Stimulated activated CD4-positive, alpha-beta T cell treated with anti-CD3 and anti-CD28 coated beads, TNF-alpha, amount 100 ng/mL, for 48 hours (primary cell): Measurements from ENCODE around the gene GOLGA8A.
"Not testable (repeated sequence)": the region's sequence is repeated elsewhere in the genome, so short reads cannot be mapped to it uniquely, and the experiment has no call there.

Experiments used
- DNase-seq, 3 donors: peaks; one replicate each; pipeline ENCODE4 v3.0.0-alpha.2; 2020; ENCODE audit warnings: low read depth in 3 of 3

GOLGA8A gene

DNA sequence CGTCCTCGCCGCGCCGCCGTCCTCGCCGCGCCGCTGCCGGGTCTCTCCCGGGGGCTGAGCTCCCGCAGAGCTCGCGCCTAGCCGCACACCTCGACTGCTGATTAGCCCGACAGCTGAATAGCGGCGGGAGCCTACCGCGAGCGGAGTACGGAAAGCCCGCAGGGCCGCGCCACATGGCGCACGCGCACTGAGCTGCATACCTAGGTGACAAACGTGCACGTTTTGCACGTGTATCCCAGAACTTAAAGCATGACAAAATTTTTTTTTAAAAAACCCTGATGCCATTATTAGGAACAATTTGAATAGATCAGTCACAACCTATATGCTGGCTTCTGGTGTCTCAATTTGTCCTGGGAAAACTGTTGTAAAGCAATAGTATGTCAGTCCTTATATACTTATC, at the start of gene GOLGA8A:
TSS of gene GOLGA8A (minus strand) at position 122 of the 400 bp plus-strand sequence. CDS start 48,117 bp downstream, outside the sequence.
- DNase-seq, result peak; percentile 74 to 80 (median 77)

DNA sequence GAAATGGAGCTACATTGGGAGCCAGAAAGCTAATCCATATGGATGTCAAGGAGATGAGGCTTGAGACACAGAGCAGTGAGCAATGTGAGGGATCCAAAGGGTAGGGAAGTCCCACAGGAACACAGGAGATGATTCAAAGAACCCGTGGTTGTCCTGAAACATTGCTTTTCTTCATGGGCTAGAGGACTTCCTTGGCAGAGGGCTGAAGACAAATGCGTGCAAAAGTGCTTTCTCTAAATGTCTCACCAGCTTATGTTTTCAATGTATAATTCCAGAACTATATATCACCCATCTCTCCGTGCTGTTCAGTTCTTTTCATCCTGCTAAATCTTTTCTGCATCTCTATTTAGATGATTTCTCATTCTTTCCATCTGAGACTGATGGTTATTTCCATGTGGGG, 46.0 kb upstream of the GOLGA8A start:
- DNase-seq, result no peak

DNA sequence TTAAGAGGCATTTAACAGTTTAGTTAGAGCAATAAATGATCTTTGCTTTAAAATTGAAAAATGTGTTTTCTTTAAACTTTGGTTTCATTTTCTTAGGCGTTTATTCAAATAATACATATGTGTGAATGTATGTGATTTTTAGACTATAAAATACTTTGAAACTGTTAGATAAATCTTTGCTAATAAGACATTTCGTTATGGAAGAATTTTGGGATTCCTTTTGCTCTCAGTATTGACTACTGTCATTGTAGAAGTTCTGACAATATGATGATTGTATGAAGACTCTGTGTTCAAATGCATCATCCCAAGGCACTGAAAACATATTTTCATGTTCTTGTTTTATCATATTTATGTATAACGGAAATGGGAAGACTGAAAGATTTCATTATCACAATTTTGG, 43.8 kb upstream of the GOLGA8A start:
- DNase-seq, result no peak

- no peak for DNase-seq
Measured at GRCh38 chr15:34473840-34474239, 36.2 kb upstream of the GOLGA8A start.

GRCh38 chr15:34472947-34473346, 35.3 kb upstream of the GOLGA8A start:
- DNase-seq, result no peak

- no peak for DNase-seq
Measured at GRCh38 chr15:34470892-34471291, 33.3 kb upstream of the GOLGA8A start.

DNA sequence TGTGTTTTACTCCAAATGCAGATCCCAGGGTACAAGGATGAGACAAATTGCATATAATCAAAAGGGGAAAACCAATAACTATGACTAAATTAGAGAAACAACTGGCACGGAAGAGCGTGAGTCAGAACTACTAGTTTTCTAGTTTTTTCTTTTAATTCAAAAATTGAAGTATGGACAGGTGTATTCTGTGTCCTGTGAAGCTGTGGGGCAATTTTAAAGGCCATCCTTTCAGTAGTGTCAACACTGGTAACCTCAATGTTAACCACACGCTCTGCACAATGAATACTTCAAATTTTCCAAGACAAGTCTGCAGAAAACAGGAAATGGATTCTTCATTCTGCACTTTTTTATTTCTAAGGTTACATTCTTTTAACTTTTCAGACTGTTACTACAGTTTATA, 32.5 kb upstream of the GOLGA8A start:
- no peak for DNase-seq

DNA sequence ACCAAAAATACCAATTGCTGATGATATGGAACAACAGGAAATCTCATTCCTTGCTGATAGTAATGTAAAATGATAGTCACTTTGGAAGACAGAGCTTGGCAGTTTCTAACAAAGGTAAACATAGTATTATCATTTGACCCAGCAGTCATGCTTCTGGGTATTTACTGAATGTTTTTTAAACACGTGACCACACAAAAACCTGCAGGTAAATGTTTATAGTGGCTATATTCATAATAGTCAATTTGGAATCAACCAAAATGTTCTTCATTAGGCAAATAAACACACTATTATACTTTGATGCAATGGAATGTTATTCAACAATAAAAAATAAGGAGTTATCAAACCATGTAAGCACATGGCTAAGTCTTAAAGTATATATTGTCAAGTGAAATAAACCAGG, 24.1 kb upstream of the GOLGA8A start:
- no peak for DNase-seq

DNA sequence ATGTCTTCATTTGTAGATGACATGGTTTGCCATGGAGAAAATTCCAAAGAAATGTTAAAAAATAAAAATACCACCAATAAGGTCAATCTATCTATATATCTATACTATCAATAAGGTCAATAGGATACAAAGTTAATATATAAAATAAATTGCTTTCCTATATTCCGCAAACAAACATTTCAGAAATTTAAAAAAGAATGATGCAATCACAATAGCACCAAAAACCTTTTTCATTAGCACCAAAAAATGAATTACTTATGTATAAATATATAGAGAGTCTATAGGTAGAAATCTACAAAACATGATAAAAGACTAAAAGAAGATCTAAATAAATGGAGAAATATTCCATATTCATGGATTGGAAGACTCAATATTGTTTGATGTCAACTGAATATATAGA, 22.8 kb upstream of the GOLGA8A start:
- DNase-seq, result no peak

GRCh38 chr15:34456658-34457057, 19.1 kb upstream of the GOLGA8A start:
- no peak for DNase-seq

GRCh38 chr15:34442891-34443290, 5.3 kb upstream of the GOLGA8A start:
- DNase-seq, result no peak

GRCh38 chr15:34439878-34440277, 2.3 kb upstream of the GOLGA8A start:
- DNase-seq, result no peak

DNA sequence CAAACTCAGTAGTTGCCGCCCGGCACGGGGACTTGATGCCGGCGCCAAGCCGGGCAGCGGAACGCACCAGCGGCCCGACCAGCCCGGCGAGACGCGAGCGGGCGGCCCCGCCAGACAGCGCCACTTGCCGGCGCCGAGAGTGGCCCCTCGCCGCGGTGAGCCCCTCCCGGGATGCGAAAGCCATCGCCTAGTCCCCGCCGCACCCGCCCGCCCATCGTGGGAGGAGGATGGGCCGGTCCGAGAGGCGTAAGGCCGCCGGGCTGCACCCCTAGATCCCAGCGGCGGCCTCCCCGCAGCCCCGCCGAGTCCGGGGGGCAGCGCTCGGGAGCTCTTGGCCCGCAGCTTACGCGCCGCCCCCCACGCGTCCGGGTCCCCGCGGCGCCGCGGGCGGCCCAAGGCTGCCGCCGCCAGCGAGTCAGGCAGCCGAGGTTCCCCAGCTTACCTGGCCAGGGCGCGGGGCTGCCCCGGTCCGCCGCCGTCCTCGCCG, 609 bp downstream of the GOLGA8A start:
- DNase-seq, result peak; percentile 17 to 31 (median 19)

GRCh38 chr15:34436126-34436955, 1.3 kb downstream of the GOLGA8A start:
- no peak for DNase-seq

DNA sequence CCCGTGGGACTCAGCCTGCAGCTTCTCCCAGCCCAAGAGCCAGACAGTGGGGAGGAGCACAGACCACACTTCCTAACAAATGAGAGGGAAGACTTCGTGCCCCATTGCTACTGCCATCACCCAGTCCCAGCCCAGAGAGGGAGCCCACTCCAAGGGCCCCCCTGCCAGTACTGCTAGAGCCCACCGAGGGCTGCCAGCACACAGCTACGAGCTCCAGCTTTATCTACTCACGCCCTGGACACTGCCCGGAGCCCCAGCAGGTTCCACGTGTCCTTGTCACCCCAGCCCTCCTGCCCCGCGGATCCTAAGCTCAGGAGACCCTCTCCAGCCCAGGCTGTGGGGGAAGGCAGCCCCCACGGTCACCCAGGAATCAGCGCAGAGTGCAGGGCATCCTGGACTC, 1.9 kb downstream of the GOLGA8A start:
- DNase-seq, result no peak

DNA sequence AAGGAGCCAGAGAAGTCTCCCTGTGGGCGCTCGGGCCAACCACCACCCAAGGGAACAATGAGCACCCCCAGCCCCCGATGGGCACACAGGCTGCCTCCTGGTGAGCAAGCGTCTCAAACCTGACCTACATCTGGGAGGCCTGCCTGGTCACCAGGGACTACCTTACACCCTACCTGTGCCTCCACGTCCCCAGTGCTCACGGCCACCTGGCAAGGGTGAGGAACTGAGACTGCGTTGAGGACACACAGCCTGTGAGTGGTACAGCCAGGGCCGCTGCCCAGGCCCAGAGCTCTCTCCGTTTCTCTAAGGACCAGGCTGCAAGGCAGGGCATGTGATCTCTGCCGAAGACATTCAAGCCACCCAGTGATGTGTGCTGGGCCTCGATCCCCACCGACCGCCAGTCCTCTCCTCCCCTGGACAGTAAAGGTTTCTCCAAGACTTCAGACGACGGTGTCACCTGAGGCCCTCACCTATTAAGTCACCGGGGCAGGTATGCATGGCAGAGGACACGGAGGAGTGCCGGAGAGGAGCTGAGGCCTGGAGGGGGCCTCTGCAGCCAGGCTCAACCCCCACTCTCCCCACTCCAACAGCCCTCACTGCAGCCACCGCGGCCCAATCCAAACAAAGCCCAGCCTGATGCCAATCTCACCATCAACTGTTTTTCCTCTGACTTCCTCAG, 2.8 kb downstream of the GOLGA8A start:
- DNase-seq, result no peak

GRCh38 chr15:34433956-34434626, 3.5 kb downstream of the GOLGA8A start:
- not testable (repeated sequence) for DNase-seq

- not testable (repeated sequence) for DNase-seq
Measured at GRCh38 chr15:34430642-34431041, 7.0 kb downstream of the GOLGA8A start.

- not testable (repeated sequence) for DNase-seq
Measured at GRCh38 chr15:34423425-34424090, 14.1 kb downstream of the GOLGA8A start.

DNA sequence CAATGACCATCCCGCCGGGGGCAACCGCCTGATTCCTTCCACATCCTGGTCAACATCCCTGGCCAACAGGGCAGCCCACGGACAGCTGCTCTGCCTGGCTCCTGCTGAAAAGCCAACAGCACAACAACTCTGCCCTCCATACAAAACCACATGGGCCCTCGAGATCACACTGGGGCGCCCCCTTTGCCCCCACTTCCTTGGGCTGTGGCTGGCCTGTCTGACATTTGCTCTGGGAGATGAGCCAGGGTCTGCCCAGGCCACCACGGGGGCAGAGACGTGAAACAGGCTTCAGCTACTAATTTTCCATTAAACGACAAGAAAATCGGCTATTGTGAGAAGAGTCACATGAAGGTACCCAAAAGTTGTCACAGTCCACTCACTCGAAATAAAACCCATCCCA, 16.7 kb downstream of the GOLGA8A start:
- not testable (repeated sequence) for DNase-seq

GRCh38 chr15:34418435-34418834, 19.2 kb downstream of the GOLGA8A start:
- not testable (repeated sequence) for DNase-seq

DNA sequence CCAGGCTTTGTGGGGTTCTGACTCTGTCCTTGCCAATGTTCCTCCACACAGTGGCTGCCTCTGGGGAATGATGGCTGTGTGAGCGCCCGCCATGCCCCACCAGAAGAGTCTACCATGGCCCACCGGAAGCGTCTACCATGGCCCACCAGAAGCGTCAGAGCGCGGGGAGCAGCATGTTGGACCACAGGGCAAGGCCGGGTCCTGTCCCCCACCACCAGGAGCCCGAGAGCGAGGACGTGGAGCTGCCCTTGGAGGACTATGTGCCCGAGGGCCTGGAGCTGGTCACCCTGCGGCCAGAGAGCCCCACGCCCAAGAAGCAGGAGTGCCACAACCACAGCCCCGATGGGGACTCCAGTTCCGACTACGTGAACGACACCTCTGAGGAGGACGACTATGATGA, 28.1 kb downstream of the GOLGA8A start:
- DNase-seq, result not testable (repeated sequence)
